T-helper 1 cell treated with Interleukin-12 subunit alpha and Interleukin-12 subunit beta and Interleukin-4 antibody, amounts not matched to agents 30 μg/mL and 1 μg/mL, for 36 hours (primary cell): ENCODE results near the gene CYP27B1.

Experiments
- H3K27ac Mint-ChIP-seq: one replicate; pipeline ENCODE4 v1.8.0; 2021; ENCODE audit warnings: mild to moderate bottlenecking, mixed read lengths
- H3K27me3 Mint-ChIP-seq: one replicate; pipeline ENCODE4 v1.8.0; 2021; ENCODE audit warnings: low read depth, mixed read lengths
- H3K36me3 Mint-ChIP-seq: one replicate; pipeline ENCODE4 v1.8.0; 2021; ENCODE audit warnings: low read depth, mixed read lengths
- H3K4me1 Mint-ChIP-seq: one replicate; pipeline ENCODE4 v1.8.0; 2021; ENCODE audit warnings: low read depth, mixed read lengths
- H3K4me3 Mint-ChIP-seq: one replicate; pipeline ENCODE4 v1.8.0; 2021; ENCODE audit warnings: mild to moderate bottlenecking, moderate library complexity, mixed read lengths
- H3K9me3 Mint-ChIP-seq: one replicate; pipeline ENCODE4 v1.8.0; 2021; ENCODE audit warnings: mixed read lengths

CYP27B1 gene

DNA sequence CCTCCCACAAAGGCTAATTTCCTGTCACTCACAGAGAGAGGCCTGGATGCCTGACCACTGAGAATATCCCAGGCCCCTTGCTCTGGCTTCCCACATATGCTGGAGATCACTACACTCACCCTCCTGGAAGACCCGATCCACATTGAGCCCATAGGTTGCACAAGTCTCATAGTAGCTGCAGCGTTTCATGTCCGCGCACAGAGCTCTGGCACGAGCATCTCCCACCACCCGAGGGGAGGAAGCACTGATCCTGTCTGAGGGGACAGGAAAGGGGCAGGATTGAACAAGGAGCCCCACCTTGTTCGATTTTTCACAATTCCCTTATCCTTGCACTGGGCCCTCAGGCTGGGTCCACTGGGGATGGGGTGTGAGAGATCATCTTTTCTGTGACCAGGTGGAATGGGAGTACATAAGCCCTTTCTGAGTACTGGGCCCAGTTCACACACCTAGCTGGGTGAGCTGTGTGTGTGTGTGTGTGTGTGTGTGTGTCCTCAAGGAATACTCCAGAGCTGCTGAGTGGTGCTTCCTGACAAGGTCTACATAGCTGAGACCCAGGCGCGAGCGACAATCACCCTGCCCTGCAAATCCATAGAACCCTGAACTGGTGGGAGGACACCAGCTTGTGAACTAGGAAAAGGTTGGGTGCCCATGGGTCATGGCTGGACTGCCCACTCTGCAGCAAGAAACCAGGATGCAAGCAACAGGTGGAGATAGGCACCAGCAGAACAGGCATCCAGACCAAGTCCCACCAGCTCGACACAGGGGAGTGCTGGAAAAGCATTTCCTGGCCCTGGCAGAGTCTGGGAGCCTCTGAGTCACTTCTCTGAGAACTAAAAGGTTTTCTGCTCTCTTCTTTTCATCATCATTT is 33.9 kb downstream of the CYP27B1 start:
- Mint-ChIP-seq H3K36me3 (peaks cover 55% of the 10 kb centered on the region), H3K4me3 (no peak overlapping the region)

DNA sequence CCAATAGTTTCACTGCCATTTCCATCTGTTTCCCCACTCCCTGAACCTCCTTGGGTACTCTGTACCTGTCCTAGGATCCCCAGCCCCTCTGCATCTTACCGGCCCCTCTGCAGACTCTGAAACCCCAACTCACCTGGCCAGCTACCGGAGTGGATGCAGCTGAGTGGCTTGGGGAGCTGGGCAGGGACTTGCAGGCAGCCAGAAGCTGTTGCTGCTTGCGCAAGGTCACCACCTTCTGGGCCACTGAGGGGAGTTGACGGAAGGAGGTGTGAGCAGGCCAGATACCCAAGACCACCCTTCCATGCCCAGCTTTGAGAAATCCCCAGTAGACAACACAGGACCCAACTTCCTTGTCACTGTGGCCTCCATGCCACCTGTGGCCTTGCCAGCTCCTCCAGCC is 34.6 kb downstream of the CYP27B1 start:
- Mint-ChIP-seq H3K4me3 (no peak overlapping the region), H3K9me3 (no peaks in the 10 kb centered on the region), H3K27me3 (no peaks in the 10 kb centered on the region), H3K36me3 (peaks cover 58% of the 10 kb centered on the region), H3K4me1 (peaks cover 14% of the 10 kb centered on the region), H3K27ac (no peak overlapping the region)

More for the DNA sequence above, 33.9 kb downstream of the CYP27B1 start:
- Mint-ChIP-seq H3K4me1 (peaks cover 14% of the 10 kb centered on the region), H3K9me3 (no peaks in the 10 kb centered on the region), H3K27ac (no peak overlapping the region), H3K27me3 (no peaks in the 10 kb centered on the region)

DNA sequence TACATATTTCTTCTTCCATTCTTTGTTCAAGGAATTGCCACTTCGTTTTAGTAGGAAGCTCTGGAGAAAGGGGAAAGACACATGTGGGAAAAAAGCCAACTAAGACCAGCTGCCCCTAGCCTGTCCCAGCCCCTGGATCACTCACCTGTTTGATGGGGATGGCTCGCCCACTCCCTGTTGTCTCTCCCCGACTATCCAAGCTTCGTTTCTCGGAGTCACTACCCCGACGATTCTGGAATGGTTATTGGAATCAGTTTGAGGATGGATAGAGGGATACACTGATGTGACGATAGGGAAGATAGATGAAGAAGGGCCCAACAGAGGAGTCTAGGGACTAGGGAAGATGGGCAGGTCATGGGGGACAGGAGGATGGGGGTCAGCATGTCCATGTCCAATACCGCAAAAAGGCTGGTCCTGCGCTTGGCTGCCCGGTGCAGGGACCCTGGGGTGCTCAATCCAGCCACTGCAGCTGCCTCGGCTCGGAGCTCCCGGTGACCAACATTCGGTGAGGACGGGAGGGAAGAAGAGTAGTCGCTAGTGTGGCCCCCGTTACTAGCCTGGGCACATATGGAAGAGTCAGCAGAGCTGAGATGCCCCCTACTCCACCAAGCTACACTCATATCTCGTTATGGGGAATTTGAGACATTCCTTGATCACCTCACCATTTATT is 35.3 kb downstream of the CYP27B1 start:
- H3K4me1 Mint-ChIP-seq, result peaks cover 10% of the 10 kb centered on the region
- no peak overlapping the region for H3K4me3 Mint-ChIP-seq
- H3K27ac Mint-ChIP-seq, result no peak overlapping the region
- no peaks in the 10 kb centered on the region for H3K27me3 Mint-ChIP-seq
- H3K36me3 Mint-ChIP-seq, result peaks cover 54% of the 10 kb centered on the region
- no peaks in the 10 kb centered on the region for H3K9me3 Mint-ChIP-seq

DNA sequence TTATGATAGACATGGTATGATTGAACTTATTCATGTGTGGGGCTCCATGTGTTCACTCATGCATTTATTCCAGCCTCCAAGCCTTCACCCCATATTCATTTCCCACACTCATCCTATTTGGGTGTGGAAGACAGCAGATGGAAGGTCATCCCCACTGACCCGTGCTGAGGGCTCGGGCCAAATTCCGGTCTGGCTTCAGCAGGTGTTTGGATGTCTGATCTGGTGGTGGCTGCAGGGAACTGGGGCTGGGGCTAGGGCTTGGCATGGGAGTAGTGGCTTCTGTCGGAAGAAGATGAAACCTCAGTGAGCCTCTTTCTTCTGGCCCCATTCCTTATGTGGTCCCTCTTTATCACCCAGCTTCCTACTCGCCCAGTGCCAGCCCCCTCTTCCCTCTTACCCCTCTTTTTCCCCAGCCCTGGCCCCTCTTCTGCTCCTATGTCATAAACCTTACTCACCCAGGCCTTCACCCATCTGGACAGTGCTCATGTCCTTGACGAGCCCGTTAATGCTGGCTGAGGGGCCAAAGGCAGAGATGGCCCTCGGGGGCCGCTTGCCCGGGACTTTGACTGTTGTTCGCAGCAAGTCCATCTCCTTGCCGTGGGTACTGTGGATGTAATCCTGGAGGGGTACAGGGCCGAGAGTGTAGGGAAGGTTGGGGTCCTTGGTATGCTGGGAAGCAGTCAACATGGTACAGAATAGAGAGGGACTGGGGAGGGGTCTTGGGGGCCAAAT is 36.4 kb downstream of the CYP27B1 start:
- no peak overlapping the region for H3K27ac Mint-ChIP-seq
- H3K9me3 Mint-ChIP-seq, result no peaks in the 10 kb centered on the region
- no peak overlapping the region for H3K4me3 Mint-ChIP-seq
- H3K27me3 Mint-ChIP-seq, result no peaks in the 10 kb centered on the region
- peaks cover 54% of the 10 kb centered on the region for H3K36me3 Mint-ChIP-seq
- H3K4me1 Mint-ChIP-seq, result peaks cover 10% of the 10 kb centered on the region

DNA sequence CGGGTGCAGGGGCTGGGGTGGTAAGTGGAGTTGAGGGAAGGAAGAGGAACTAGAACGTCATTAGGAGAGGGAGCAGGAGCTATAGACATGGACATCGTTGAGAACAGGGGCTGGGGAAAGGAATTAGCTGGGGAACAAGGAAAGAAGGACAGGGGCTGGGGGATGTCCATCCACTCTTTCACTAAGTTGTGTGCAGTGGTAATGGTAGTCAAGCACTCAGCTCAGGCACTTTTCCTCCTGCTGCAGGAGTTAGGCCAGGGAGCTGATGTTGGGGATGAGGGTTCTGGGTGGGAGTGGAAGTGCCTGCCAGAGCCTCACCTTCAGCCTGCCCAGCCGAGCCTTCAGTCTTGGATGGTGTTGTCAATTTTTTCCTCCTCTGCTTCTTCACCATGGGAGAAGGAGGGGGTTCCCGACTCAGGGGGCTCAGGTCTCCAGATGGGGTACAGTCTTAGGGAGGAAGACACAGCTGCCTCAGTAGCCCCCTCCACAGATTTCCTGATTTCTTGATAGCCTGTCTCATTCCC is 37.5 kb downstream of the CYP27B1 start:
- Mint-ChIP-seq H3K4me1 (peaks cover 6% of the 10 kb centered on the region), H3K27me3 (no peaks in the 10 kb centered on the region), H3K36me3 (peaks cover 51% of the 10 kb centered on the region), H3K4me3 (no peak overlapping the region), H3K9me3 (no peaks in the 10 kb centered on the region), H3K27ac (no peak overlapping the region)

DNA sequence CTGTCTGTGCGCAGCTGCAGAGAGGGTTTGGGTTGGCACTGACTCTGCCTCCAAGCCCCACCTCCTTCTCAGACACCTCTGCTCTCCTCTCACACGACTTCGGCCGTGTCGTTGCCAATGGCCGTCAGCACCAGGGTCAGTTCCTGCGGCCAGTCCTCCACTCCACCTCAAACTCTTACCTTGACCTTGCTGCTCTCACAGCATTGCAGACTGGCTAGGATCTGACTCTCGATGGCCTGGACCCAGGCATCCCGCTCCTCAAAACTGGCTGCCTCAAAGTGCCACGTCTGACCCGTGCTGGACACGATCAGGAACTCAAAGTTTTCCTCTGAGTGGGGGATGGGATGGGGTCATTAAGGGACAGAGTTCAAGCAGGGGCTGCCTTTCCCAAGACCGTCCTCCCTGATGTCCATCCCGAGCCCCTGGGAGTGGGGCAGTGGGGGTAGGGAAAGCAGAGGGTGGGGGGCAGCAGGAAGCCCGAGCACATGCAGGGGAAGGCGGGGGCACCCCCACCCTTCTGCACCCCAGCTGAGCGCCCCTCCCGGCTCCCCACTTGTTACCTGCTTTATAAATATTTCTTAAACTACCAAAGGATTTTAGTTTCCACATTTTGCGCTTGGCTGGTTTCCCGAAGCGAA is 39.0 kb downstream of the CYP27B1 start:
- H3K4me3 Mint-ChIP-seq, result no peak overlapping the region
- peaks cover 43% of the 10 kb centered on the region for H3K36me3 Mint-ChIP-seq
- peak overlapping the region; percentile 52 for H3K27ac Mint-ChIP-seq
- no peaks in the 10 kb centered on the region for H3K9me3 Mint-ChIP-seq
- H3K4me1 Mint-ChIP-seq, result peaks cover 6% of the 10 kb centered on the region
- no peaks in the 10 kb centered on the region for H3K27me3 Mint-ChIP-seq

DNA sequence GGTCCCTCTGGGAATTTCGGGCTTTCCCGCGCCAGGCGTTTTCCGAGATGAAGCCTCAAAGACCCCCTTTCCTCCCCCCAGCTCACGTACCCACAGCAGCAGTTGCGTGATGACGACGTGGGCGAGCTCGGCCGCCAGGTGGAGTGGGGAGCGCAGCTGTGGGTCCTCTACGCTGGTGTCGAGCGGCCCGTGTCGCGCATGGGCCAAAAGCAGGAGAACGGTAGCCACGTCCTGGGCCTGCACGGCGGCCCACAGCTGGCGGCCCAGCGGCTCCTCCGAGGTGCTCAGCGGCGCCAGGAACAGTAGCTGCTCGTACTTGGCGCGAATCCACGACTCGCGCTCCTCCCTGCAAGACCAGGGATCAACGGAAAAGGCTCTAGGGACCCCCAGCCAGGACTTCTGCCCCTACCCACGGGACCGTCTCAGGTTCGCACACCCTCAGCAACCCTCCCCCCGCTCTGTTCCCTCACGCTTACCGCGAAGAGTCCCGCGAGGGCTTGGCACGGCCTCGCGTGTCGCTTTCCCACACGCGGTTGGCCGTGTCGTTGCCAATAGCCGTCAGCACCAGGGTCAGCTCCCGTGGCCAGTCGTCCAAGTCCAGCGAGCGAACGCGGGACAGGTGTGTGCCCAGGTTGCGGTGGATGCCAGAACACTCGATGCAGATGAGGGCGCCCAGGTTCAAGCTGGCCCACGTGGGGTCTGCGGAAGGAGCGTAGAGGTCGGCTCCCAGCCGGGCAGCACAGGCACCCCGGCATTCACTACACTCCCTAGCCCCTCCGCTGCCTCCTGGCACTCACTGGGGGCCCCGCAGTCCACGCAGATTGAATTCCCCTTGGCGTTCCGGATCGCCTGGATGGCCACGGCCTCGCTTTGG is 39.8 kb downstream of the CYP27B1 start:
- no peaks in the 10 kb centered on the region for H3K9me3 Mint-ChIP-seq
- H3K27ac Mint-ChIP-seq, result no peak overlapping the region
- H3K36me3 Mint-ChIP-seq, result peaks cover 37% of the 10 kb centered on the region
- peaks cover 6% of the 10 kb centered on the region for H3K4me1 Mint-ChIP-seq
- H3K27me3 Mint-ChIP-seq, result no peaks in the 10 kb centered on the region
- no peak overlapping the region for H3K4me3 Mint-ChIP-seq

DNA sequence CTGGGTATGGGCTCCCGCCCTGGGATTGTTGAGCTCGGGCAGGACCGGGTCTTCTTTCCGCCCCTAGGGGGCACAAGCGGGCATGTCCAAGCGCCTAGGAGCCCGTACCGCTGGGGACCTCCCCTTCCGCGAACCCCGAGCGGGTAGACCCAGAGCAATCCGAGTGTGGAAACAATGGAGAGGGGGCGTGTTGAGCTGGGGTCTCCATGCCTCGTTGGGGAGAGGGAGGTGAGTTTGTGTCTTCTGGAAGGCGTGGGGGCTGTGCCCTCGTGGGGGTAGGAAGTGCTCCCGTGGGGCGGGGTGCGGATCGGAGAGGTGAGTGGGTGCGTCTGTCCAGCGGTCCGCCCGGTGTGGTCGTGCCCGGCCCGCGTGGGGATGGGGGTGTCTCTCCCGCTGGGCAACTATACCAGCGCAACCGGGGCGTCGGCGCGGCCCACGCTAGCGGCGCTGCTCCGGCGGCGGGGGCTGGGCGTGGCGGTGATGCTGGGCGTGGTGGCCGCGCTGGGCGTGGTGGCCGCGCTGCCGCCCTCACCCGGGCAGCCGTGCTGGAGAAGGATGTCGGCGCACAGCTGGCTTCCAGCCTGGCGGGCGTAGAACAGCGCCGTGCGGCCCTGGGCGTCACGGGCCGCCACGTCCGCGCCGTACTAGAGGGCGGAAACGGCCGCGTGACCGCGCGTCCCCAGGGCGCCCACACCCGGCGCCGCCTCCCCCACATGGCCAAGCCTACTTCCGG is 40.6 kb downstream of the CYP27B1 start:
- peaks cover 35% of the 10 kb centered on the region for H3K36me3 Mint-ChIP-seq
- H3K4me1 Mint-ChIP-seq, result peaks cover 6% of the 10 kb centered on the region
- no peaks in the 10 kb centered on the region for H3K27me3 Mint-ChIP-seq
- H3K9me3 Mint-ChIP-seq, result no peaks in the 10 kb centered on the region
- H3K4me3 Mint-ChIP-seq, result no peak overlapping the region
- H3K27ac Mint-ChIP-seq, result peak overlapping the region; percentile 29

DNA sequence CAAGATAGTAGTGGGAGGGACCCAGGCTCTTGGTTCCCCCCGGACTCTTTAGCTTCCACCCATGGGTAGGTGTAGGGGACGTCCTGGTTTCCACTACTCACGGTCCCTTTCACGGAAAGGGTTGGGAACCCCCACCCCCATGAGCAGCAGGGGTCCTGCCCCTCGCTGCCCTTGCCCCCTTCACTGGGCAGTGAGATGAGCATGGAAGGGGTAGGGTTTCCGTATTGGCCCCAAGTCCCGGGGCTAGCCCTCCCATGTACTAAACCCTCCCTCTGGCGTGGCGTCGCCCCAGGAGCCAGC is 41.1 kb downstream of the CYP27B1 start:
- no peaks in the 10 kb centered on the region for H3K27me3 Mint-ChIP-seq
- no peak overlapping the region for H3K27ac Mint-ChIP-seq

DNA sequence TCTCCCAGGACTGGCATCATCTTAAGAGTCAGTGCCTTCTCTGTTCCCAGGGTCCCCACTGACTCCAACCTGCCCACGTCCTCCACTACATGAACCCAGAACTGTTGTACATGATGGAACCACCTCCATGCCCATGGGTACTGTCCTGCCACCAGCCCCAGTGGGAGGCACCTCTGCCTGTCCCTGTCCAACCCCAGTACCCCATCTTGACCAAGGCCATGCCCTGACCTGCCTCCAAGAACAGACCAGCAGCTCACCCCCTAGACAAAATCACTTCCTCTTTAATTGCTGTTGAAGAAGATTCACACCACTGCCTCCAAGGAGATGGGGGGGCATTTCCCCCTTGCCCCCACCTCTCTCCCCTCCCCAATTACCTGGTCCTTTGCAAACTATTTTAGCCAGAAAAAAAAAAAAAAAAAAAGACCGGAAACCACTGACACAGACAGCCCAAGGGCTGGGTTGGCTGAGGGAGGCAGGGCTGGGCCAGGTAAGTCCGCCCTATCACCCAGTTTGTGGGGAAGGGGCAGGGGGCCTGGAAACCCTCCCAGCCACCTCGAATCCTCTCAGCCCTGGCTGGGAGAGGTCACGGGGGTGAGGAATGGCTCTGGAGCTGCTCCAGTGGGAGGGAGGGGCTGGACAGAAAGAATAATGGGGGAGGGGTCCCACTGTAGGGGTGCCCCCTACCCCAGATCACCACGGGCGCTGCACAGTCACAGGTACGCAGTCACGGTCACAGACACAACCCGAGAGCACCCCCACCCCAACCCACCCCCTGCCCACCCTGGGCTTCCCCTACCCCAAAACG is 41.7 kb downstream of the CYP27B1 start:
- Mint-ChIP-seq H3K4me3 (no peak overlapping the region), H3K4me1 (peaks cover 6% of the 10 kb centered on the region), H3K27ac (no peak overlapping the region), H3K36me3 (peaks cover 30% of the 10 kb centered on the region), H3K9me3 (no peaks in the 10 kb centered on the region), H3K27me3 (no peaks in the 10 kb centered on the region)

More for the DNA sequence above, 41.1 kb downstream of the CYP27B1 start:
- peaks cover 6% of the 10 kb centered on the region for H3K4me1 Mint-ChIP-seq
- peaks cover 30% of the 10 kb centered on the region for H3K36me3 Mint-ChIP-seq
- H3K4me3 Mint-ChIP-seq, result no peak overlapping the region
- H3K9me3 Mint-ChIP-seq, result no peaks in the 10 kb centered on the region

DNA sequence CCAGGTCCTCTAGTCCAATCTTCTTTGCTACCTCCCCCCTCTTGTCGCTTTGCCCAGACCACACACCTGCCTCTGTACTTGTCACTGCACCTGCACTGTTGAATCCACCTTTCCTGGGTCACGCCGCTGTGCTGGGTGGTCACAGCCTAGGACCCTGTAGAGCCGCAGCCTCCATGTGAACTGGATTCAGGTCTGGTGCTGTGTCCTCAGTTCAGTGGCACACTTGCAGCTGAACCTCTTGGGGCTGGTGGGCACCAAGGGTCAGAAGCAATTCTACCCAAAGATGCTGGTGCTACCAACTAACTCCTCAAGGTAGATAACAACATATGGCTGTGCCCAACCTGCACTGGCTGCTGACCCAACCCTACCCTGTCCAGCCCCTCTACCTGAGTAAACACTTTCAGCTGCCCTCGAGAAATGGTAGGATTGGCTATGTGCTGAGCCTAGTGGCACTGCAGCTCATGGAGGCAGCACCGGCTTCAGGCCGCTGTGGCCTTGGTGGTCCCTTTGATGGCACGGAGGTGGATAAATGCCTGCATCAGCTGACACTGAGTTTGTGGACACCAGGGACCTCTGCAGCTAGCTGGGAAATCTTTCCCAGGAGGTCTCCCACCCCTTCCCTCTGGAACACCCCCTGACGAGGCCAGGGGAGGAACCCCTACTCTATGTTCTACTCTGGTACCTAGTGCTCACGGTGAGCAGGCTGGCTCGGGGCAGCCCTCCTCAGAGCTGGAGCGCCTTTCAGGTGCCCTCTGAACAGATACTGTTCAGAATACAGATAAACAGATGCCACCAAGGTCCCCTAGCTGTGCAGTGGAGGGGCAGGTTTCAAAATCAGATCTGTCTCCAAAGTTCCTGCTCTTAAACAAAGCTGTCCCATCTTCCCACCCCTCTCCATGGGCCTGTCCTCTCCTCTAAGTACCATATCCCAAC is 42.6 kb downstream of the CYP27B1 start:
- no peak overlapping the region for H3K27ac Mint-ChIP-seq
- no peaks in the 10 kb centered on the region for H3K9me3 Mint-ChIP-seq
- peaks cover 6% of the 10 kb centered on the region for H3K4me1 Mint-ChIP-seq
- H3K36me3 Mint-ChIP-seq, result peaks cover 31% of the 10 kb centered on the region
- no peaks in the 10 kb centered on the region for H3K27me3 Mint-ChIP-seq
- no peak overlapping the region for H3K4me3 Mint-ChIP-seq

DNA sequence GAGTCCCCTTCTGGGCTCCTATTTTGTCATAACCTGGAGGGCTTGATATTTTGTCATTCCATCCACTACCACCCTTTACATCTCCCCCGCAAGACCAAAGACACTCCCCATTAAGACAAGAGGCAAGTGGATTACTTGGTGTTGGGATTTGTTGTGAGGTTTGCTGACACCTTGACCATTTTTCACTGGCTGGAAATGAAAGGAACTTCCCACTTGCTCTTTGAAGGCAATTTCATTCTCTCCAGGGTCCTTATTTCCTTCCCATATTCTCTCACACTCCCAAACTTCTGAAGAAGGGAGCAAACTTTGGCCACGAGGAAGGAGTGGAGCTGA is 43.3 kb downstream of the CYP27B1 start:
- H3K9me3 Mint-ChIP-seq, result no peaks in the 10 kb centered on the region
- H3K36me3 Mint-ChIP-seq, result peaks cover 31% of the 10 kb centered on the region
- H3K4me3 Mint-ChIP-seq, result no peak overlapping the region
- no peak overlapping the region for H3K27ac Mint-ChIP-seq
- H3K4me1 Mint-ChIP-seq, result peaks cover 6% of the 10 kb centered on the region
- no peaks in the 10 kb centered on the region for H3K27me3 Mint-ChIP-seq
